ENCODE measurements around the gene SLC8A3. TPM values are rescaled to one million over a fixed set of nuclear protein-coding genes. Genes with fewer than 3 reads are reported as not detected.

The SLC8A3 gene
- total and polyA plus RNA-seq, 10 of the 15 experiments (the other 5 are each of a cell fraction or from before 2014, with no cell fraction given), result 0.04 to 0.17 (median 0.13) TPM; not detected in 3

GRCh38 chr14:70093156-70093555 lies 95.6 kb downstream of the SLC8A3 start:
- FAIRE-seq (no peak), ATAC-seq (no peak), DNase-seq (ENCODE audit: low read depth, low spot score) (no peak)
- BruUV-seq (replicated peaks), result no TSS peak
- 95% methylated on average over 2 of the region's 2 CpGs for WGBS (ENCODE audit: insufficient coverage, insufficient replicate concordance, low lambda C conversion rate, missing lambda C conversion rate)
- Histone ChIP-seq H2AFZ (ENCODE audit: control insufficient read depth, low read depth, low read length) (no peak overlapping the region), H3K4me3 (no peak overlapping the region), H3K27me3 (replicated peaks in 1 of 2; ENCODE audit: control insufficient read depth in 2 of 2, insufficient read depth in 2 of 2, low read length in 1 of 2) (peaks cover 0 to 1% of the 10 kb centered on the region in 2 experiments; a peak in 2 of 4 replicates), H3K27ac (ENCODE audit: control insufficient read depth, insufficient read depth) (no peak overlapping the region), H3K9me3 (replicated peaks; ENCODE audit: control insufficient read depth, insufficient read depth, low read length) (no peaks in the 10 kb centered on the region), H3K9ac (ENCODE audit: control insufficient read depth, insufficient read depth, low read length) (no peak overlapping the region), H3K4me2 (ENCODE audit: control insufficient read depth, insufficient read depth) (no peak overlapping the region), H3K4me1 (ENCODE audit: control insufficient read depth, insufficient read depth, low read length) (no peaks in the 10 kb centered on the region), H4K20me1 (ENCODE audit: control insufficient read depth, insufficient read depth) (no peaks in the 10 kb centered on the region), H3K79me2 (ENCODE audit: control insufficient read depth, insufficient read depth, low read length) (no peaks in the 10 kb centered on the region), H3K36me3 (ENCODE audit: control insufficient read depth in 2 of 2, insufficient read depth in 2 of 2, low read length in 1 of 2) (no peaks in the 10 kb centered on the region)
- intact Hi-C loops (cut with micrococcal nuclease; ENCODE audit: unreplicated experiment), result no loop called here
- SMC1A ChIA-PET (ENCODE audit: uncharacterized antibody, unreplicated experiment), result no interaction called here
- CTCF ChIA-PET, result interaction anchor here (1.5 kb wide), 1 partner anchor 11 kb away, joined by 3 read pairs; no protein-coding TSS in a partner anchor
- TF ChIP-seq, protein P1, sequence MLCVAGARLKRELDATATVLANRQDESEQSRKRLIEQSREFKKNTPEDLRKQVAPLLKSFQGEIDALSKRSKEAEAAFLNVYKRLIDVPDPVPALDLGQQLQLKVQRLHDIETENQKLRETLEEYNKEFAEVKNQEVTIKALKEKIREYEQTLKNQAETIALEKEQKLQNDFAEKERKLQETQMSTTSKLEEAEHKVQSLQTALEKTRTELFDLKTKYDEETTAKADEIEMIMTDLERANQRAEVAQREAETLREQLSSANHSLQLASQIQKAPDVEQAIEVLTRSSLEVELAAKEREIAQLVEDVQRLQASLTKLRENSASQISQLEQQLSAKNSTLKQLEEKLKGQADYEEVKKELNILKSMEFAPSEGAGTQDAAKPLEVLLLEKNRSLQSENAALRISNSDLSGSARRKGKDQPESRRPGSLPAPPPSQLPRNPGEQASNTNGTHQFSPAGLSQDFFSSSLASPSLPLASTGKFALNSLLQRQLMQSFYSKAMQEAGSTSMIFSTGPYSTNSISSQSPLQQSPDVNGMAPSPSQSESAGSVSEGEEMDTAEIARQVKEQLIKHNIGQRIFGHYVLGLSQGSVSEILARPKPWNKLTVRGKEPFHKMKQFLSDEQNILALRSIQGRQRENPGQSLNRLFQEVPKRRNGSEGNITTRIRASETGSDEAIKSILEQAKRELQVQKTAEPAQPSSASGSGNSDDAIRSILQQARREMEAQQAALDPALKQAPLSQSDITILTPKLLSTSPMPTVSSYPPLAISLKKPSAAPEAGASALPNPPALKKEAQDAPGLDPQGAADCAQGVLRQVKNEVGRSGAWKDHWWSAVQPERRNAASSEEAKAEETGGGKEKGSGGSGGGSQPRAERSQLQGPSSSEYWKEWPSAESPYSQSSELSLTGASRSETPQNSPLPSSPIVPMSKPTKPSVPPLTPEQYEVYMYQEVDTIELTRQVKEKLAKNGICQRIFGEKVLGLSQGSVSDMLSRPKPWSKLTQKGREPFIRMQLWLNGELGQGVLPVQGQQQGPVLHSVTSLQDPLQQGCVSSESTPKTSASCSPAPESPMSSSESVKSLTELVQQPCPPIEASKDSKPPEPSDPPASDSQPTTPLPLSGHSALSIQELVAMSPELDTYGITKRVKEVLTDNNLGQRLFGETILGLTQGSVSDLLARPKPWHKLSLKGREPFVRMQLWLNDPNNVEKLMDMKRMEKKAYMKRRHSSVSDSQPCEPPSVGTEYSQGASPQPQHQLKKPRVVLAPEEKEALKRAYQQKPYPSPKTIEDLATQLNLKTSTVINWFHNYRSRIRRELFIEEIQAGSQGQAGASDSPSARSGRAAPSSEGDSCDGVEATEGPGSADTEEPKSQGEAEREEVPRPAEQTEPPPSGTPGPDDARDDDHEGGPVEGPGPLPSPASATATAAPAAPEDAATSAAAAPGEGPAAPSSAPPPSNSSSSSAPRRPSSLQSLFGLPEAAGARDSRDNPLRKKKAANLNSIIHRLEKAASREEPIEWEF (IDR thresholded peaks at IDR 0.05; ENCODE audit: insufficient replicate concordance, low read depth, low read length), result no peak
- TF ChIP-seq MEF2A (IDR thresholded peaks at IDR 0.05; ENCODE audit: insufficient read depth, low read depth, low read length) (no peak), CEBPB (IDR thresholded peaks at IDR 0.05; ENCODE audit: borderline replicate concordance in 1 of 2, low read depth in 2 of 2, low read length in 2 of 2) (no peak), GATAD2B (conservative IDR thresholded peaks at IDR 0.05; ENCODE audit: low read depth) (no peak)
- TF ChIP-seq, protein P2, sequence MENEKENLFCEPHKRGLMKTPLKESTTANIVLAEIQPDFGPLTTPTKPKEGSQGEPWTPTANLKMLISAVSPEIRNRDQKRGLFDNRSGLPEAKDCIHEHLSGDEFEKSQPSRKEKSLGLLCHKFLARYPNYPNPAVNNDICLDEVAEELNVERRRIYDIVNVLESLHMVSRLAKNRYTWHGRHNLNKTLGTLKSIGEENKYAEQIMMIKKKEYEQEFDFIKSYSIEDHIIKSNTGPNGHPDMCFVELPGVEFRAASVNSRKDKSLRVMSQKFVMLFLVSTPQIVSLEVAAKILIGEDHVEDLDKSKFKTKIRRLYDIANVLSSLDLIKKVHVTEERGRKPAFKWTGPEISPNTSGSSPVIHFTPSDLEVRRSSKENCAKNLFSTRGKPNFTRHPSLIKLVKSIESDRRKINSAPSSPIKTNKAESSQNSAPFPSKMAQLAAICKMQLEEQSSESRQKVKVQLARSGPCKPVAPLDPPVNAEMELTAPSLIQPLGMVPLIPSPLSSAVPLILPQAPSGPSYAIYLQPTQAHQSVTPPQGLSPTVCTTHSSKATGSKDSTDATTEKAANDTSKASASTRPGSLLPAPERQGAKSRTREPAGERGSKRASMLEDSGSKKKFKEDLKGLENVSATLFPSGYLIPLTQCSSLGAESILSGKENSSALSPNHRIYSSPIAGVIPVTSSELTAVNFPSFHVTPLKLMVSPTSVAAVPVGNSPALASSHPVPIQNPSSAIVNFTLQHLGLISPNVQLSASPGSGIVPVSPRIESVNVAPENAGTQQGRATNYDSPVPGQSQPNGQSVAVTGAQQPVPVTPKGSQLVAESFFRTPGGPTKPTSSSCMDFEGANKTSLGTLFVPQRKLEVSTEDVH (IDR thresholded peaks at IDR 0.05; ENCODE audit: low read depth, partially characterized antibody), result no peak
- TF ChIP-seq, protein P3, sequence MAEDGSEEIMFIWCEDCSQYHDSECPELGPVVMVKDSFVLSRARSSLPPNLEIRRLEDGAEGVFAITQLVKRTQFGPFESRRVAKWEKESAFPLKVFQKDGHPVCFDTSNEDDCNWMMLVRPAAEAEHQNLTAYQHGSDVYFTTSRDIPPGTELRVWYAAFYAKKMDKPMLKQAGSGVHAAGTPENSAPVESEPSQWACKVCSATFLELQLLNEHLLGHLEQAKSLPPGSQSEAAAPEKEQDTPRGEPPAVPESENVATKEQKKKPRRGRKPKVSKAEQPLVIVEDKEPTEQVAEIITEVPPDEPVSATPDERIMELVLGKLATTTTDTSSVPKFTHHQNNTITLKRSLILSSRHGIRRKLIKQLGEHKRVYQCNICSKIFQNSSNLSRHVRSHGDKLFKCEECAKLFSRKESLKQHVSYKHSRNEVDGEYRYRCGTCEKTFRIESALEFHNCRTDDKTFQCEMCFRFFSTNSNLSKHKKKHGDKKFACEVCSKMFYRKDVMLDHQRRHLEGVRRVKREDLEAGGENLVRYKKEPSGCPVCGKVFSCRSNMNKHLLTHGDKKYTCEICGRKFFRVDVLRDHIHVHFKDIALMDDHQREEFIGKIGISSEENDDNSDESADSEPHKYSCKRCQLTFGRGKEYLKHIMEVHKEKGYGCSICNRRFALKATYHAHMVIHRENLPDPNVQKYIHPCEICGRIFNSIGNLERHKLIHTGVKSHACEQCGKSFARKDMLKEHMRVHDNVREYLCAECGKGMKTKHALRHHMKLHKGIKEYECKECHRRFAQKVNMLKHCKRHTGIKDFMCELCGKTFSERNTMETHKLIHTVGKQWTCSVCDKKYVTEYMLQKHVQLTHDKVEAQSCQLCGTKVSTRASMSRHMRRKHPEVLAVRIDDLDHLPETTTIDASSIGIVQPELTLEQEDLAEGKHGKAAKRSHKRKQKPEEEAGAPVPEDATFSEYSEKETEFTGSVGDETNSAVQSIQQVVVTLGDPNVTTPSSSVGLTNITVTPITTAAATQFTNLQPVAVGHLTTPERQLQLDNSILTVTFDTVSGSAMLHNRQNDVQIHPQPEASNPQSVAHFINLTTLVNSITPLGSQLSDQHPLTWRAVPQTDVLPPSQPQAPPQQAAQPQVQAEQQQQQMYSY (CRISPR knock-in tag; IDR thresholded peaks at IDR 0.05), result no peak
- RAD21 ChIA-PET (ENCODE audit: unreplicated experiment), result no interaction called here
- in situ Hi-C loops (cut with MboI), result no loop called here
- POLR2A ChIA-PET, result no interaction called here
